Stimulated activated CD4-positive, alpha-beta T cell treated with anti-CD3 and anti-CD28 coated beads, Interleukin-12 subunit alpha, Interleukin-12 subunit beta, amount 100 ng/mL, for 4 hours (primary cell): Measurements from ENCODE around the gene SLC15A1.
"Not testable (repeated sequence)": the region's sequence is repeated elsewhere in the genome, so short reads cannot be mapped to it uniquely, and the experiment has no call there.

ENCODE experiments used
- DNase-seq: peaks from one replicate; pipeline ENCODE4 v3.0.0-alpha.2; 2020

SLC15A1 gene

DNA sequence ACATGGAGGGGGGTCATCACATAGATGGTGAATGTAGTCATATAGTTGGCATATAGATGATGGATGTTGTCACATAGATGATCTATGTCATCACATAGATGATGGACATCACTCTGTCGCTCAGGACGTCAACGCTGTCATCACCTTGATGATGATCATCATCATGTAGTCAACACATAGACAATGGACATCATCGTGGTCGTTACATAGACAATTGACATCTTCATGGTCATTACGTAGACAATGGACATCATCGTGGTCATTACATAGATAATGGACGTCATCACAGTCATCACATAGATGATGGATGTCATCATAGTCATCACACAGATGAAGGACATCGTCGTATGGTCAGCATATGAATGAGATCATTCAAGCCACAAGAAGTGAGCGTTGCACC is 28.6 kb upstream of the SLC15A1 start:
- no peak for DNase-seq

DNA sequence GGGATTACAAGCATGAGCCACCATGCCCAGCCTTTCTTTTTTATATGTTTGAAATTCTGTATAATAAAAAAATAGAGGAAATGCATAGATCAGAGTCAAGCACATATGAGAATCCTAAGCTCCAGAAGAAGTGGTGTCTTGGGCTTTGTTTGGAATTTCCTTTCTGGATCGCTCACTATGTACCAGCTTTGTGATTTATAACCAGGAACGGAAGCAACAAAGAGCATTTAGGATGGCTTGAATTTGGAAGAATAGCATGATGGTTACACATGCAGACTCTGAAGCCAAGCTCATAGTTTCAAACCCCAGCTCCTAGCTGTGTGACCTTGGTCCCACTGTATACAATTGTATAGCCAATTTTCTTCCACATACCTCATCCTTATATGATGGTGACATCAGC is 28.0 kb upstream of the SLC15A1 start:
- DNase-seq, result no peak

DNA sequence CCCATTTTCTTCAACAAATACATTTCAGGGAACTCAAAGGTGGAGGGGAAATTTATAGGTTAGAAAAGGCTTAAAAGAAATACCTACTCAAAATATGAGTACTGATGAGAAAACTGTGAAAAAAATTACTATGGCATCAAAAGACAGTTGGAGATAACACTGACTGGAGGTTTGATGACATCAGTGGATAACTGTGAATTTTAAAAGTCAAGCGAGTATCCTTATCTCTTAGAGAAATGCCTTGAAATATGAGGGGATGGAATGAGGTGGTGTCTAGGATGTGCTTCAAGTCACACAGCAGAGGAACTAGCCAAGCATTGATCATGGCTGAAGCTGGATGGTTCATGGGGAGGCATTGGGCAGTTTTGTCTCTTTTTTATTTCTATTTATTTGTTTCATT is 27.2 kb upstream of the SLC15A1 start:
- no peak for DNase-seq

DNA sequence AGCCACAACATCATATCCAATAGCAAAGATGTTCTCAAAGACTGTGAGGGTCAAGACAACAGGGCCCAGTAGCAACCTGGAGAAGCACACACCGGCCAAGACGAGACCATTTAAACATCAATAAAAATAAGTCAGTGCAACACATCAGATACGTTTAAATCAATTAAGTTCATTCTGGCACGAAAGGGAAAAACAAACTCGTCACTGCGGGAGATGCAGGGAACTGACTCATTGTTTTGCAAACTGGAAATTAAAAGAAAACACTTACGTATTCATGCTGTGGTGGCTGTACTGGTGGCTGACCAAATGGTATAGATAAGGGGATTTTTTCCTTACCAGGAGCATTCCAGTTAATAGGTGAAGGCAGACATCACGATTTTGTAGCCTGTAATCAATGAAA is 26.3 kb upstream of the SLC15A1 start:
- DNase-seq, result no peak

DNA sequence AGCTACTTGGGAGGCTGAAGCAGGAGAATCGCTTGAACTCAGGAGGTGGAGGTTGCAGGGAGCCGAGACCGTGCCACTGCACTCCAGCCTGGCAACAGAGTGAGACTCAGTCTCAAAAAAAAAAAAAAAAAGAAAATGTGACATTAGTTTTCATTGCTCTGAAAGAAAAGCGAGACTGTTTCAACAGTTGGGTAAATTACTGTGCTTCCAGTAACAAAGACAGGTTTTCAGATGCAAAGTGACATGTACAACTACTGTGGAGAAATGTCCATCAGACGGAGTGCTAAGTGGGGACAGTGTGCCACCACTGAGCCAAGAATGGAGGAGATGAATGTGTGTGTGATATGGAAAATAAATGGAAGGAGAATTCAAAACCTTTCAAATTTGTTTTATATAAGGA is 24.2 kb upstream of the SLC15A1 start:
- DNase-seq, result no peak

DNA sequence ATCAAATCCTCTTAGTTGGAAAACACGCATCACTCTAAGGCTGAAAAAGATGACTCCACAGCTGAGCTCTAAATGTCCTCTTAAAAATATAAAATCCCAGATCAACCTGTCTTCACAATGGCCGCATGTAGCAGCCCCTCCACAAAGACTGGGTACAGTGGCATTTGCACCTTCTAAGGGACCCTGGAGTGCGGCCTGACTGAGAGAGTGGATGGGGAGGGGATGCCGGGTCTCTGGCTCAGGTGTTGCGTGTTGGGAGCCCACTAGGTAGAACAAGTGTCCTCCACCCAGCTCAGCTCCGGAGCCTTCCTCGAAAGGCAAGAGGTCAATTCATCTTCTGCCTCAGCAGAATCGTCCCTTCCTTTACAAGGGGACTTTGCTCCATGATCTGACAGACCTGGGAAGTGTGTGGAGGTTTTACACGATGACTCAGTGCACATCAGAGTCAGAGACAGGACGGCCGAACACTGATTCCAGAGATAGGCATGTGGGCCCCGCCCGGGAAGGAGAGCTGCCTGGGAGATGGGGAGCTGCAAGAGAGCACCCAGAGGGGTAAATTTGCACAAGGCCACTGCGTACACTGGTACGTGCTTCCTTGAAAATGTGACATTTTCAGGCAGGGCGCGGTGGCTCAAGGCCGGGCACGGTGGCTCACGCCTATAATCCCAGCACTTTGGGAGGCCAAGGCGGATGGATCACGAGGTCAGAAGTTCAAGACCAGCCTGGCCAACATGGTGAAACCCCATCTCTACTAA is 23.5 kb upstream of the SLC15A1 start:
- no peak for DNase-seq

DNA sequence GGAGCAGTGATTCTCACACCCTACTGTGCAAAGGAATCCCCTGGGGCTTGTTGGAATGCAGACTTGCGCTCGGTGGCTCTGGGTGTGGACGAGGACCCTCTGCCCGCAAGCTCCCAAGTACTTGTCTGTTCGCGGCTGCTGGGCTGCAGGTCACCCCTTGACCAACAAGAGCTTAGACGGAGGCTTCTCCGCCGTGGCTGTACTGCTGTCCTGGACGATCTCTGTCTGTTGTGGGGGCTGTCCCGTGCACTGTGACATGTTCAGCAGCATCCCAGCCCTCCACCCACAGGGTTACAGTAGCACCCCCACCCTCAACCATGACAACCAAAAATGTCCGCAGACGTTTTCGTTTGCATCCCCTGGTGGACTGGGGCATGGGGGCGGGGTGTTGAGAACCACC is 22.9 kb upstream of the SLC15A1 start:
- no peak for DNase-seq

DNA sequence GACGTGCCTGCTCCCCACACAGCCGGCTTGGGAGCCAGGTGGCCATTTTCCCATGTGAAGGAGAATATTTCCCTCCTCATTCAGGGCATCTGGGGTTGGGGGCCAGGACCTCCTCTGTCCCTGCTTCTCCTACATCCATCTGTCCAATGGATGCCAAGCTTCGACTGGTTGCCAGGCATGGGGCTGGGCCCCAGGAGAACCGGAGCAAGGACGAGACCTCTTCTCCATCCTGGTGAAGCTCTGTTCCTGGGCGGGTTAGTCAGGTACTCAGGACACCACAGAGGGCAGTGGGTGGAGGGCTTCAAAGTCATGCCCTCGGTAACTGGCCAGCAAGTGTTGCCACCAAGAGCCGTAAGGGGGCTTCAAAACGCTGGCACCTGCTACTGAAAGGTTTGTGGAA is 22.3 kb upstream of the SLC15A1 start:
- DNase-seq, result no peak

DNA sequence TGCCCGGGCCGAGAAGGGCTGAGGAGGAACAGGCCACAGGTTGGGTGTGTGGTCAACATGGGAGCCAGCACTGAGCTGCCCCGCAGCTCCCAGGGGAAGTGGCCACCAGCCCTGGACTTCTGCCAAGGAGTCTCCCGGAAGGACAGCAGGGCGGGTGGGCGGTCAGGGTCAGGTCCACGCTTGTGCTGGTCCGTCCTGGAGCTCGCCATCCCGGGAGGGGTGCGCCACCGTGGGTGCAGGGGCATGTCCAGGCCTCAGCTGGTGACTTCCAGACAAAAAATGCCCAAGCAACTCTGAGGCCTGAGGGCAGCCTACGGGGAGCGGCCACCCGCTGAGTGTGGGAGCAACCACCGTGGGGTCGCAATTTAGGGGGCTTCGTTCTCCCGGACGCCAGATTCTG is 21.4 kb upstream of the SLC15A1 start:
- DNase-seq, result no peak

DNA sequence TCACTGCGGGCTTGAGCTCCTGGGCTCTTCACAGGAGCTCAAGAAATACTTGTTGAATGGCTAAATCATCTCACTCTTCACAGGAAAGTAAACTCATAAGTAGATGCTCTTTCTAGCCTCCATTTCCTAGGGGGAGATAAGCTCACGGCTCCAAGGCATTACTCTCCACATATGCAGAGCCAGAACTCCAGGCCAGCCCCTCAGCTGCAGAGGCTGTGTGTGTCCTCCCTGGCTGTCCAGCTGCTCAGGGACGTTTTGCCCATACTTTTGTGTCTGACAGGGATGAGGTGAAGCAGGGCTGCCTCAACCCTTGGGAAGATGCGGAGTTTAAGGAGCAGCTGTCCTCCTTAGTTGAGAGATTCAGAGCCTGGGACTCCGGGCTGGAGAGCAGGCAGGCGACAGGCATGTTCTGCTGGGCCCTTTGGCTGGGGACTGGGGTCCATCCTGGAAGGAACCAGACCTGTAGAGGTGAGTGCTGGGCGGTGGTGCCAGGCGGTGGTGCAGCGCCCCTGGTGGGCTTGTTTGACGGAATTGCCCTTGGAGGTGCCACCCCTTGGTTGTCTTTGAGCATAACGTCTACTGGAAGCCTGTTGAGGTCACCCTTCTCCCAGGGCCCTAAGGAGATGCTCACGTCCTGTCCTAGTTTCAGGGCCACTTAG is 20.5 kb upstream of the SLC15A1 start:
- DNase-seq, result no peak

DNA sequence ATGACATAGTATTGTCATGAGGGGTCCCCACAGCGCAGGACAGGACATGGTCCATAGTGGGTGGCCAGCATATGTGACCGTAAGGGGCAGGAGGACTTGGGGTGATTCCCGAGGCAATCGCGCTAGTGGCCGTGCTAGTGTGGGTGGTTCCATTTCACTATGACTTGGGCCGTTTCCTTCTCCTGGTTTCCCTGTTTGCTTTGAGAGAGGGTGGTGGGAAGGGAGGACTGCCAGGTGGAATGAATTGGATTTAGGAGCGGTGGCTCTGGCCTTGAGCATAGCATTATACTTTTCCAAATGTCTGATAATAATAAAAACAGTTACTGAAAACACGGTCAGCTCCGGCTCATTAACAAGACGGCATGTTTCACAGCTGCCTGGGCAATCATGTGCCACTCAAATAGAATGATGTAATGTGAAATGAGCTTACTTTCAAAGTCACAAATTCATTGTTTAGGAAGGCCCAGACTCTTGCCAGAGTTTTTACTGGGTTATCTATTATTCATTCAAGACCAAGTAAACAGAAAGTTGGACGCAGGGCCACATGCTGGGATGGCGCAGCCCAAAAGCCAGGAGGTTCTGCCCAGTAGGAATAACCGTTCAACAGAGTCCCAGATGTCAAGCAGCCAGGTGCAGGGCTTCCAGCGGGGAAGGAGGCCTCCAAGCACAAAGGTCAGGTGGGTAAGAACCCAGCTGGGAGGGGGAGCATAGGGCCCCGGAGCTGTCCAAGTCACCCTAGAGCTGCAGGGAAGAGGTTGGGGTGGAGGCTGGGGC is 19.6 kb upstream of the SLC15A1 start:
- DNase-seq, result no peak

DNA sequence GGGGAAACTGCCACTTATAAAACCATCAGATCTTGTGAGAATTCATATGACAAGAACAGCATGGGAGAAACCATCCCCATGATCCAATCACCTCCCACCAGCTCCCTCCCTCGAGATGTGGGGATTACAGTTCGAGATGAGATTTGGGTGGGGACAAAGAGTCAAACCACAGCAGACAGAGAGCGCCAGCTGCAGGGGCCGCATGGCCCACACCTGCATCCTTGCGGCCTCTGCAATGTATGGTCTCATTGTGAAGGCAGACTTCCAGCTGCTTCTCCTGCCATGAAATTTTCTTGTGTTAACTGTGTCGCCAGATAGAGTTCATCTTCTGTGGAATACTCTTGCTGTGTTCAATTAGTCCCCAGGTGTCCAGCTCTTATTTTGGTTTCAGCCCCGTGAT is 17.3 kb upstream of the SLC15A1 start:
- DNase-seq, result no peak

DNA sequence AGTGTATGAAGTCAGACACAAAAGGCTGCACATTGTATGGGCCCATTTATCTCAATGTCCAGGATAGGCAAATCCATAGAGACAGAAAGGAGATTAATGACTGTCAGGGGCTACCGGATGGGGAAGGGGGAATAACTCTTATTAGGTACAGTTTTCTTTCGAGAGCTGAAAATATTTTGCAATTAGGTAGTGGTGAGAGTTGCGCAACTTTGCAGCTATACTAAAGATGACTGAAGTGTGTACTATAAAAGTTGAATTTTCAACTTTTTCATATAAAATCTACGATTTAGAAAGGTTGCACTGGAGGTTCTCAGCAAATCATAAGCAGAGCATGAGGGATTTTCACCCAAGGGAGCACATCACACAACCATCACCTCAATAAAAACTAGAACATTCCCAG is 16.1 kb upstream of the SLC15A1 start:
- no peak for DNase-seq

DNA sequence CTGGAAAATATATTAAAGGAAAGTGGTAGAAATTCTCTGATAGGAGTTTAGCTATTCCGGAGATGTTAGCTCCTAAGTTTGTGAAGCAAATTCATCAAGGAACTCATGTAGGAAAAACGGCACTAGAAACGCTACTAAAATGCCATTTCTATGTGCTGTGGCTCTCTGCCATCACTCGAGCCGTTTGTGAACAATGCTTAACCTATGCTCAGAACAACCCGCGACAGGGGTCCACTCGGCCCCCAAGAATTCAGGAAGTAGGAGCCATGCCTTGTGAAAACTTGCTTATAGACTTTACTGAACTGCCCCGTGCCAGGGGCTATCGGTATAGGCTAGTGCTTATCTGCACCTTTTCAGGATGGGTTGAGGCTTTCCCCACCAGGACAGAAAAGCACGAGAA is 14.2 kb upstream of the SLC15A1 start:
- DNase-seq, result no peak

DNA sequence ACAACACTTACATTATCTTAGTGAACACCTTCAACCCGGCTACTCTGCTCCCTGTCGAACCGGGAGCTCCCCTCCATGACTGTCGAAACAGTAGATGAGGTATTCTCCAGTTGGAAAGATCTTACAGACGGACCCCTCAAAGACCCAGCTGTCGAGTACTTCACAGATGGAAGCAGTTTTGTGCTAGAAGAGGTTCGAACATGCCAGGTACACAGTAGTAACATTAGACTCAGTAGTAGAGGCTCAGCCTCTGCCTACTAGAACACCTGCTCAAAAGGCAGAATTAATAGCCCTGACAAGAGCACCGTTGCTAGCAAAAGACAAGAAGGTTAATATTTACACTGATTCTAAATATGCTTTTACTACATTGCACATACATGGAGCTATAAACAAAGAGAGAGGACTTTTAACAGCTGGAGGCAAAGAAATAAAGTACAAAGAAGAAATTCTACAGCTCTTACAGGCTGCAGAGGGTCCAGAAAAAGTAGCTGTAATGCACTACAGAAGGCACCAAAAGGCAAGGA is 13.6 kb upstream of the SLC15A1 start:
- no peak for DNase-seq

DNA sequence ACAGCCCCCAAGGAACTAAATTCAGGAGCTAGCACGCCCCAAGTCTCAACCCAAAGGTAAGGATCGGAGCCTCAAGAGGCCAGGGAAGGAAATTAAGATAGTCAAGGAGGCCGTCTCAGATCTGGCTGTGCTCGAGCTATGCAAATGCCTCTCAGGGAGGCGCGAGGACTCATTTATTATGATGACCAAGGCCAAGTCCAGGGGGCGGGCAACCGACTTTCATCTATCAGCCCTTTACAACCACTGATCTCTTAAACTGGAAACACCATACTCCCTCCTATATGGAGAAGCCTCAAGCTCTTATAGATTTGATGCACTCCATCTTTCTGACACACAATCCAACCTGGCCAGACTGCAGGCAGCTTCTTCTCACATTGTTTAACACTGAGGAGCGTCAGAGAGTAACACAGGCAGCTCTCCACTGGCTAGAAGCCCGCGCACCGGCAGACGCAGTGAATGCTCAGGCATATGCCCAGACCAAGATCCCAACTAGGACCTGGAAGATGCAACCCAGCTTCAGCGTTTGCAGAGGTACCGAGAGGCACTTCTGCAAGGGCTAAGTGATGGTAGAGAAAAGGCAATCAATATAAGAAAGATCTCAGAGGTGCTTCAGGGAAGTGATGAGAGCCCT is 9.6 kb upstream of the SLC15A1 start:
- DNase-seq, result no peak

DNA sequence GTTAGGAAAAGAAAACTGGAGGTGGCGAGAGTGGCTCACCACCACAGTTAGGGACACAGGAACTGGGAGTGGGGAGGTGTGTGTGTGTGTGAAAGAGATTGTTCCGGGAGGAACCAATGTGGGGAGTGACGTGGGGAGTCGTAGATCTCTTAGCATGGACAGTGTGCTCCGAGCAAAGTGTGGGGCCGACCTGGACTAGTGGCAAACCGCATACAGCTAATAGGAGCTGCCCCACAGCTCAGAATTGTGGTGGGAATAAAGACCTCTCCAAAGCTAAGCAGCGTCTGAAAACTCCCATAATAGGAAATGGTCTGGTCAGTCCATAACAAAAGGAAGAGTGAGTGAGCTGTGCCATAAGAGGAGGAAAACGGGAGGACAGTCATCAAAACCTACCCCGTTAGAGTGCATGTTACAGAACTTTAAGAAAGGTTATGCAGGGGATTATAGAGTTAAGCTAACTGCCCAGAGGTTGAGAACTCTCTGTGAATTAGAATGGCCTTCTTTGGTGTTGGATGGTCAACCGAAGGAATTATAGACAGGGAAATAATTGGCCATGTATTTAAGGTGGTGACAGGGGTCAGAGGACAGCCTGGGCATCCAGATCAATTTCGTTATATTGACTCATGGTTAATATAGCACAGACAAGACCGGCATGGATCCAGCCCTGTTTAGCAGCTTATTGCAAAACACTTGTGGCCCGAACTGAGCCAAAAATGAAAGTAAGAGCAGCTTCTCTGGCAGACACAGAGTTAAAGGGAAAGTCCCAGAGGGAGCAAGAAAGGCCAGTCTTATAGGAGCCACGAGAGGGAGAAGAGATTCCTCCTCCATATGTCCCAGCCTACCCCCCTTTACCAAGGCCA is 8.9 kb upstream of the SLC15A1 start:
- DNase-seq, result no peak

DNA sequence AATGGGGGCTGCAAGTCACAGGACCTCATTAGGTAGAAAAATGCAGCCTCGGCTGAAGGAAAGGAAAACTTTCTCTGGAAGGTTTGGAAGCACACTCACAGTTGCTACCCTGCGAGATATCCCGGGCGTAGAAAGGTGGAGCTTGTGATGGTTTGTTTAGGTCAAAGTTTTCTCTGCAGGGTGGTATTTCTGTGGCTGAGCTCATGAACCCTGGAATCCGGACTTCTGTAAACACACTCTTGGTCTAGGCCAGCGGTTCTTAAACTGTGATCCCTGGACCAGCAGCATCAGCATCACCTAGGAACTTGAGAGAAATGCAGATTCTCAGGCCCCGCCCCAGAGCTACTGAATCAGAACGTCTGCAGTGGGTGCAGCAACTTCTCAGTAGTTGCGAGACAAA is 3.3 kb upstream of the SLC15A1 start:
- no peak for DNase-seq

DNA sequence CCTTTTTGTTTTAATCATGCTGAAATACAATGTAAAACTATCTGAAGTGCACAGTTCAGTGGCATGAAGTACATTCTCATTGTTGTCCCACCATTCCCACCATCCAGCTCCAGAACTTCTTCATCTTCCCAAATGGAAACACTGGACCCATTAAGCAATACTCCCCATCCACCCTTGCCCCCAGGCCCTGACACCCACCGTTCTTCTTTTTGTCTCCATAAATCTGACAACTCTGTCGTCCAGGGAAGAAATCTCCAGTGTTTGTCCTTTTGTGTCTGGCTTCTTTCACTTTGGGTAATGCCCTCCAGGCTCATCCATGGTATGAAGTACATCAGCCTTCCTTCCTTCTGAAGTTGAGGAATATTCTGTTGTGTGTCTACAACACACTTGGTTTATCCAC is 2.6 kb upstream of the SLC15A1 start:
- DNase-seq, result no peak

DNA sequence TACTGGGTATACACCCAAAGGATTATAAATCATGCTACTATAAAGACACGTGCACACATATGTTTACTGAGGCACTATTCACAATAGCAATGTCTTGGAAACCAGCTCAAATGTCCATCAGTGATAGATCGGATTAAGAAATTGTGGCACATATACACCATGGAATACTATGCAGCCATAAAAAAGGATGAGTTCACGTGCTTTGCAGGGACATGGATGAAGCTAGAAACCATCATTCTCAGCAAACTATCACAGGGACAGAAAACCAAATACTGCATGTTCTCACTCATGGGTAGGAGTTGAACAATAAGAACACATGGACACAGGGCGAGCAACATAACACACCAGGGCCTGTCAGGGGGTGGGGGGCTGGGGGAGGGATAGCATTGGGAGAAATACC is 2.0 kb upstream of the SLC15A1 start:
- DNase-seq, result not testable (repeated sequence)

DNA sequence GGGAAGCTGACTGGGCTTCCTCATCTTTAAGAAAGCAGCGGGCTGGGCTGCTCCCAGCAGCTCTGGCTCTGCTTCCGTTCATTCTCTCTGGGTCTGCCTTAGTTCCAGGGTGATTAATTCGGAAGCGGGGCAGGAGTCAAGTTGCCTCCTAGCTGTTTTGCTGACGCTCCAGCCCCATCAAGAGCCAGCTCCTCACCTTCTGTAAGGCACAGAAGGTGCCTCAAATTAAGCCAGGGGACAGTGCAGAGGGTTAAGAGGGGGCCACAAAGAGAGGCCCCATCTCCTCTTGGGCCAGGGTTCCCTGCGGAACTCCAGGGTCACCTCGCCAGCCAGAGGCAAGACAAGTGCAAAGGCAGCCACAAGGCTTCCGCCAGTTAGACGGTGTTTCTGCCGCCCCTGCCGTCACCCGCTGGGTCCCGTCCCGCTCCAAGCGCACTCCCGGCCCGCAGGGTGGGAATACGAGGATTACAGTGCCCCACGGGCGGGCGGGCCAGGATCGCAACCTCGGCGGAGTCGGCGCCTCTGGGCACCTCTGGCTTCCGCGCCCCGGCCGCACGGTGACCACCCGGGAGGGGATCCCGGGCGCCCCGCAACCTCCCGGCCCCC is 508 bp downstream of the SLC15A1 start:
- DNase-seq, result no peak

DNA sequence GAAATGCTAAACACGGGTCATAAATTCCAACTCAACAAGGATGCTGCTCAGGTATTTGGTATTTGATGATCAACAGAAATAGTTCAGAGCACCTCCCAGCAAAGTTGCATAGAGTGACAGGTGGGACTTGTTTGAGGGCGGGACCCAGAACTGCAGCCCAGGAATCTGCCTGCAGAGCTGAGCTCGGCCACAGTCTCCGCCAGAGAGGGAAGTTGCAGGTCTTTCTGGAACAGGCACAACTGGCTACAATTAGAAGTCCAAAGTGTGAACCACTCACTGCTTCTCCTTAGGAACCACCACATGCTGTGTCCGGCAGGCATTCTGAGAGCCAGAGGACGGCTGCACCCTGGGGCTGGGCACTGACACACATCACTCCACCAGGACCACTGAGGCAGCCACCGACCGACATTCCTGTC is 1.1 kb downstream of the SLC15A1 start:
- no peak for DNase-seq
